ENCODE measurements around the gene PTPRU. TPM values are rescaled to one million over a fixed set of nuclear protein-coding genes. Genes with fewer than 3 reads are reported as not detected.

PTPRU gene
- total and polyA plus RNA-seq, 7 donors = 14.5 to 51.4 (median 25.6) TPM

- no peak for TF ChIP-seq CTCF (IDR thresholded peaks at IDR 0.05)
- whole genome bisulfite sequencing, 3 donors = 76 to 83% (median 83%) methylated on average over 6 of the region's 6 CpGs
- Histone ChIP-seq H3K4me1 (no peaks in the 10 kb centered on the region), H3K27me3 (ENCODE audit: insufficient read depth in 3 of 3, low read length in 2 of 3) (no peaks in the 10 kb centered on the region), H3K36me3 (ENCODE audit: insufficient read depth in 1 of 2, low read depth in 1 of 2) (peaks cover 0 to 24% of the 10 kb centered on the region in 2 donors), H3K27ac (no peak overlapping the region), H3K4me3 (no peak overlapping the region), H3K9me3 (no peaks in the 10 kb centered on the region)
- DNase-seq = no peak
- ATAC-seq = no peak
- intact Hi-C loops (cut with DNase I) = no loop called here
These were observed 36.0 kb downstream of the PTPRU start for GRCh38 chr1:29272147-29272907.

GRCh38 chr1:29275435-29275834 lies 39.1 kb downstream of the PTPRU start:
- Histone ChIP-seq H3K27ac (no peak overlapping the region), H3K9me3 (no peaks in the 10 kb centered on the region), H3K36me3 (ENCODE audit: insufficient read depth in 1 of 2, low read depth in 1 of 2) (peaks cover 0 to 44% of the 10 kb centered on the region in 2 donors), H3K4me1 (no peaks in the 10 kb centered on the region), H3K4me3 (no peak overlapping the region), H3K27me3 (ENCODE audit: insufficient read depth in 3 of 3, low read length in 2 of 3) (no peaks in the 10 kb centered on the region)
- ATAC-seq (no peak), DNase-seq (no peak)
- no peak for TF ChIP-seq CTCF (IDR thresholded peaks at IDR 0.05)
- intact Hi-C loops (cut with DNase I) = no loop called here
- WGBS, 3 donors = 87 to 93% (median 90%) methylated on average over 14 of the region's 14 CpGs

- 59 to 74% (median 72%) methylated on average over 3 of the region's 3 CpGs for WGBS, 3 donors
- H3K27ac ChIP-seq = no peak overlapping the region
- TF ChIP-seq CTCF (IDR thresholded peaks at IDR 0.05) = no peak
- H3K27me3 ChIP-seq (ENCODE audit: insufficient read depth in 3 of 3, low read length in 2 of 3) = no peaks in the 10 kb centered on the region
- no peaks in the 10 kb centered on the region for H3K4me1 ChIP-seq
- intact Hi-C loops (cut with DNase I) = no loop called here
- ATAC-seq (no peak), DNase-seq (no peak)
- H3K36me3 ChIP-seq (ENCODE audit: insufficient read depth in 1 of 2, low read depth in 1 of 2) = peaks cover 0 to 46% of the 10 kb centered on the region in 2 donors
- no peak overlapping the region for H3K4me3 ChIP-seq
- no peaks in the 10 kb centered on the region for H3K9me3 ChIP-seq
These were observed 41.8 kb downstream of the PTPRU start for GRCh38 chr1:29278124-29278523.

- intact Hi-C loops (cut with DNase I) = no loop called here
- peaks cover 0 to 46% of the 10 kb centered on the region in 2 donors for H3K36me3 ChIP-seq (ENCODE audit: insufficient read depth in 1 of 2, low read depth in 1 of 2)
- TF ChIP-seq CTCF (IDR thresholded peaks at IDR 0.05) = no peak
- no peak for ATAC-seq
- H3K27ac ChIP-seq = no peak overlapping the region
- no peak overlapping the region for H3K4me3 ChIP-seq
- H3K27me3 ChIP-seq (ENCODE audit: insufficient read depth in 3 of 3, low read length in 2 of 3) = no peaks in the 10 kb centered on the region
- WGBS, 3 donors = 92 to 94% (median 93%) methylated on average over 13 of the region's 13 CpGs
- DNase-seq = no peak
- no peaks in the 10 kb centered on the region for H3K4me1 ChIP-seq
- no peaks in the 10 kb centered on the region for H3K9me3 ChIP-seq
These were observed 43.1 kb downstream of the PTPRU start for GRCh38 chr1:29279406-29279805.

- TF ChIP-seq CTCF (IDR thresholded peaks at IDR 0.05) = no peak
- 84 to 94% (median 93%) methylated on average over 11 of the region's 11 CpGs for WGBS, 3 donors
- ATAC-seq = no peak
- intact Hi-C loops (cut with DNase I) = no loop called here
- H3K9me3 ChIP-seq = no peaks in the 10 kb centered on the region
- no peak overlapping the region for H3K4me3 ChIP-seq
- DNase-seq = no peak
- H3K27ac ChIP-seq = no peak overlapping the region
- no peaks in the 10 kb centered on the region for H3K4me1 ChIP-seq
- H3K27me3 ChIP-seq (ENCODE audit: insufficient read depth in 3 of 3, low read length in 2 of 3) = no peaks in the 10 kb centered on the region
- peaks cover 0 to 46% of the 10 kb centered on the region in 2 donors for H3K36me3 ChIP-seq (ENCODE audit: insufficient read depth in 1 of 2, low read depth in 1 of 2)
These were observed 43.6 kb downstream of the PTPRU start for GRCh38 chr1:29279951-29280391.
